ENCODE data around the gene SMIM7.

SMIM7 gene

DNA sequence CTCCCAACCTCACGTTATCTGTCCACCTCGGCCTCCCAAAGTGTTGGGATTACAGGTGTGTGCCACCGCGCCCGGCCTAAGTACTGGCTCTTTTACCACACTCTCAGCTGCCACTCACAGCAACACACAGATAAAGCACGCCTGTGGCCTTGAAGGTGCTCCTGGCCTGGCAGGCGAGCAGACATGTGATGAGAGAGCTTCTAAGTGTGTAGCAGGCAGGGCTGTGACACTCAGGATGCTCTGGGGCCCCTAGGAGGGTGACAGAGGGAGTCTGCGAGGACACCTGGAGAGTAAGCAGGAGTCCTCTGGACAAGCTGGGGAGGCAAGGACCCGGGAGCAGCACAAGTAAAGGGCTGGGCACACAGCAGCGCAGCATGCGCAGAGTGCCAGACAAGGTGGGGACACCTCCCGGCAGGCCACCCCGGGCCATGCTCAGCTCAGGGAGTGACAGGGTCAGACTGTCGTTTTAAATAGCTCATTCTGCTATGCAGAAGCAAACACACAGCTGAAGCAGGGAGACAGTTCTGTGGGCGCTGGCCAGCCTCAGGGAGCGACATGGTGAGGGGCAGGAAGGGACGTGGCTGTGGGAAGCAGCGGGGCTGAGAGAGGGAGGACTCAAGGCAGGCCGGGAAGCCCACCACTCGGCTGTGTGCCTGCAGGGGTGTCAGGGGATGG lies 58.4 kb downstream of the SMIM7 start:
- Histone ChIP-seq H2BK120ac (ENCODE audit: insufficient read depth, low read length, poor library complexity) (no peak overlapping the region), H3K27ac (ENCODE audit: low read depth, low read length) (no peak overlapping the region), H3K79me2 (ENCODE audit: control insufficient read depth, insufficient read depth, low read length, poor library complexity) (peaks cover 9% of the 10 kb centered on the region), H4K12ac (ENCODE audit: low read depth, low read length) (no peak overlapping the region), H3K14ac (ENCODE audit: low read length) (no peak overlapping the region), H3K36me3 (ENCODE audit: control insufficient read depth in 1 of 2, insufficient read depth in 2 of 2, low read length in 2 of 2) (peaks cover 0 to 2% of the 10 kb centered on the region in 2 experiments), H3K9me3 (ENCODE audit: insufficient read depth, low read depth, low read length) (no peaks in the 10 kb centered on the region), H2AK5ac (ENCODE audit: low read length) (no peak overlapping the region), H2BK12ac (ENCODE audit: low read length) (no peak overlapping the region), H2AFZ (ENCODE audit: insufficient read depth, low read length, poor library complexity) (no peak overlapping the region), H3K23ac (ENCODE audit: low read length) (no peak overlapping the region), H3K4me3 (ENCODE audit: low read depth, low read length) (no peak overlapping the region), H3K4ac (ENCODE audit: low read depth, low read length) (peak overlapping the region; percentile 51), H3K4me2 (ENCODE audit: low read length) (no peak overlapping the region), H4K91ac (ENCODE audit: low read depth, low read length) (no peak overlapping the region), H2BK5ac (ENCODE audit: low read depth, low read length, poor library complexity) (no peak overlapping the region), H3K9ac (ENCODE audit: low read length) (no peak overlapping the region), H3K79me1 (ENCODE audit: low read length) (no peaks in the 10 kb centered on the region), H3K4me1 (ENCODE audit: control insufficient read depth in 1 of 2, insufficient read depth in 2 of 2, low read length in 2 of 2) (no peaks in the 10 kb centered on the region), H3K27me3 (ENCODE audit: insufficient read depth, low read length) (no peaks in the 10 kb centered on the region), H3K18ac (ENCODE audit: low read length) (peak overlapping the region; percentile 37), H4K8ac (ENCODE audit: low read depth, low read length) (no peak overlapping the region)
- DNase-seq: no peak
- no CpG with 5 or more reads among the region's 20 CpGs for WGBS (ENCODE audit: extremely low coverage, insufficient coverage, insufficient read length)

DNA sequence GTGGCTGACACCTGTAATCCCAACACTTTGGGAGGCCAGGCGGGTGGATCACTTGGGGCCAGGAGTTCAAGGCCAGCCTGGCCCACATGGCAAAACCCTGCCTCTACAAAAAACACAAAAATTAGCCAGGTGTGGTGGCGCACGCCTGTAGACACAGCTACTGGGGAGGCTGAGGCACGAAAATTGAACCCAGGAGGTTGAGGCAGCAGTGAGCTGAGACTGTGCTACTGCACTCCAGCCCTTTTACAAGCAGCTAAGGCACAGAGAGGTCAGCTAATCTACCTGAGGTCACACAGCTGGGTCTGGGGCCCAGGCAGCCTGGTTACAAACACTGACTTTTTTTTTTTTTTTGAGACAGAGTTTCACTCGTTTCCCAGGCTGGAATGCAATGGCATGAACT lies 59.1 kb downstream of the SMIM7 start:
- Histone ChIP-seq H3K27me3 (ENCODE audit: insufficient read depth, low read length) (no peaks in the 10 kb centered on the region), H3K9me3 (ENCODE audit: insufficient read depth, low read depth, low read length) (no peaks in the 10 kb centered on the region), H3K36me3 (ENCODE audit: control insufficient read depth in 1 of 2, insufficient read depth in 2 of 2, low read length in 2 of 2) (peaks cover 0 to 2% of the 10 kb centered on the region in 2 experiments), H4K8ac (ENCODE audit: low read depth, low read length) (no peak overlapping the region), H3K4me3 (ENCODE audit: low read depth, low read length) (no peak overlapping the region), H3K9ac (ENCODE audit: low read length) (no peak overlapping the region), H3K23ac (ENCODE audit: low read length) (no peak overlapping the region), H2BK120ac (ENCODE audit: insufficient read depth, low read length, poor library complexity) (no peak overlapping the region), H3K14ac (ENCODE audit: low read length) (no peak overlapping the region), H2AFZ (ENCODE audit: insufficient read depth, low read length, poor library complexity) (no peak overlapping the region), H3K18ac (ENCODE audit: low read length) (no peak overlapping the region), H4K12ac (ENCODE audit: low read depth, low read length) (no peak overlapping the region), H3K79me1 (ENCODE audit: low read length) (no peaks in the 10 kb centered on the region), H3K27ac (ENCODE audit: low read depth, low read length) (no peak overlapping the region), H3K4me1 (ENCODE audit: control insufficient read depth in 1 of 2, insufficient read depth in 2 of 2, low read length in 2 of 2) (no peaks in the 10 kb centered on the region), H3K4ac (ENCODE audit: low read depth, low read length) (no peak overlapping the region), H2BK12ac (ENCODE audit: low read length) (no peak overlapping the region), H3K79me2 (ENCODE audit: control insufficient read depth, insufficient read depth, low read length, poor library complexity) (peaks cover 9% of the 10 kb centered on the region), H2BK5ac (ENCODE audit: low read depth, low read length, poor library complexity) (no peak overlapping the region), H3K4me2 (ENCODE audit: low read length) (no peak overlapping the region), H2AK5ac (ENCODE audit: low read length) (no peak overlapping the region), H4K91ac (ENCODE audit: low read depth, low read length) (no peak overlapping the region)
- no CpG with 5 or more reads among the region's 5 CpGs for WGBS (ENCODE audit: extremely low coverage, insufficient coverage, insufficient read length)
- DNase-seq: no peak

DNA sequence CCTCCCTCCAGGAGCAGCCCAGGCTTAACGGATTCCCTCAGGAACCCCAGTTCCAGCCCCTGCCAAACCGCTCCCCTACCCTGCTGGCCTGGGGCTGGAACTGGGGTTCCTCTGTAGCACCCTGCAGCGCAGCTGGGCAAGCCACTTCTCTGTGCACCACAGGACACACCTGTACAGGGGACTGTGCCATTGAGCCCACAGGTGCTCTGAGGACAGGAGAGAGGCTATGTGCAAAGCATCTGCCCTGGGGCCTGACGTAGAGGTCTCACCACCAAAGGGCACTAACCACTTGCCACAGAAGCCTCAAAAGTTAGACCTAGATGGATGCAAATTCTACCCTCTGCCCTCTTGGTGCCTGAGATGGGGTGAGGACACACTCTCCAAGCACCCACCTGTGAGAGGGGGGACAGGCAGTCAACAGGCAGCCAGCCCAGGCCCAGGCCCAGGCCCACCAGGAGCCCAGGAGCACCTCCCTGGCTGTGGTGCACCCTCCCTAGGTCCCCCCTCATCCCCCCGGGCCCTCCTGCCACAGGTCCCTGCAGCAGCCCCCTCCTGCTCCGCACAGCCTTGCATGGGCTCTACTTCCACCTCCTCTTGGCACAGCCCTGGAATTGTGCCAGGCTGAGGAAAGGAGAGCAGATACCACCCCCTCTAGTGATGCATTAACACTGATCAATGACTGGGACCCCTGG lies 60.1 kb downstream of the SMIM7 start:
- peak overlapping the region; percentile 17 for H3K4ac ChIP-seq (ENCODE audit: low read depth, low read length)
- H2AK5ac ChIP-seq (ENCODE audit: low read length): no peak overlapping the region
- no peak overlapping the region for H2BK12ac ChIP-seq (ENCODE audit: low read length)
- H3K27ac ChIP-seq (ENCODE audit: low read depth, low read length): no peak overlapping the region
- no peak overlapping the region for H3K4me3 ChIP-seq (ENCODE audit: low read depth, low read length)
- H4K12ac ChIP-seq (ENCODE audit: low read depth, low read length): no peak overlapping the region
- H3K9ac ChIP-seq (ENCODE audit: low read length): no peak overlapping the region
- peaks cover 10% of the 10 kb centered on the region for H3K79me2 ChIP-seq (ENCODE audit: control insufficient read depth, insufficient read depth, low read length, poor library complexity)
- peaks cover 0 to 4% of the 10 kb centered on the region in 2 experiments for H3K36me3 ChIP-seq (ENCODE audit: control insufficient read depth in 1 of 2, insufficient read depth in 2 of 2, low read length in 2 of 2)
- no peak overlapping the region for H4K8ac ChIP-seq (ENCODE audit: low read depth, low read length)
- no peak overlapping the region for H3K4me2 ChIP-seq (ENCODE audit: low read length)
- no peaks in the 10 kb centered on the region for H3K27me3 ChIP-seq (ENCODE audit: insufficient read depth, low read length)
- no peaks in the 10 kb centered on the region for H3K9me3 ChIP-seq (ENCODE audit: insufficient read depth, low read depth, low read length)
- no peak overlapping the region for H3K18ac ChIP-seq (ENCODE audit: low read length)
- no CpG with 5 or more reads among the region's 6 CpGs for WGBS (ENCODE audit: extremely low coverage, insufficient coverage, insufficient read length)
- no peak overlapping the region for H2BK5ac ChIP-seq (ENCODE audit: low read depth, low read length, poor library complexity)
- no peak for DNase-seq
- H2AFZ ChIP-seq (ENCODE audit: insufficient read depth, low read length, poor library complexity): no peak overlapping the region
- no peak overlapping the region for H3K23ac ChIP-seq (ENCODE audit: low read length)
- H3K4me1 ChIP-seq (ENCODE audit: control insufficient read depth in 1 of 2, insufficient read depth in 2 of 2, low read length in 2 of 2): no peaks in the 10 kb centered on the region
- no peak overlapping the region for H2BK120ac ChIP-seq (ENCODE audit: insufficient read depth, low read length, poor library complexity)
- H4K91ac ChIP-seq (ENCODE audit: low read depth, low read length): no peak overlapping the region
- no peak overlapping the region for H3K14ac ChIP-seq (ENCODE audit: low read length)
- H3K79me1 ChIP-seq (ENCODE audit: low read length): no peaks in the 10 kb centered on the region

DNA sequence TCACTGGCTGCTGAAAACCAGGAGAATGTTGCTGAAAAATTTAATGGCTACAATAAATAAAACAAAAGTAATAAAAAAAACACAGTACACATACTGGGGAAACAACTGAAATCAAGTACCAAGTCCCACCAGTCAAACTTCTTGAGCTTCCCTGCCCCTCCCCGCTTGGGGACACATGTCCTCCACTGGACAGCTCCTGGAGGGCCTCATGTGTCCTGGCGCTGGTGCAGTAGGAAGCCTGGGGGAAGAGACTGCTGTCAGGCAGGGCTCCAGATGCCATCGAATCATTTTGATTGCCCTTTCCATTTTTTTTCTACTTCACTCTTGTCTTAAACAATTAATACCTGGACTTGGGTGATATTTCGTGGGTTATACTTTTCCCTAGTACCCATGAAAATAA lies 61.1 kb downstream of the SMIM7 start:
- Histone ChIP-seq H3K4me1 (ENCODE audit: control insufficient read depth in 1 of 2, insufficient read depth in 2 of 2, low read length in 2 of 2) (no peaks in the 10 kb centered on the region), H3K4me2 (ENCODE audit: low read length) (no peak overlapping the region), H4K8ac (ENCODE audit: low read depth, low read length) (no peak overlapping the region), H2BK120ac (ENCODE audit: insufficient read depth, low read length, poor library complexity) (no peak overlapping the region), H4K12ac (ENCODE audit: low read depth, low read length) (no peak overlapping the region), H3K79me1 (ENCODE audit: low read length) (no peaks in the 10 kb centered on the region), H3K4ac (ENCODE audit: low read depth, low read length) (no peak overlapping the region), H3K27ac (ENCODE audit: low read depth, low read length) (no peak overlapping the region), H2AFZ (ENCODE audit: insufficient read depth, low read length, poor library complexity) (no peak overlapping the region), H3K14ac (ENCODE audit: low read length) (no peak overlapping the region), H3K36me3 (ENCODE audit: control insufficient read depth in 1 of 2, insufficient read depth in 2 of 2, low read length in 2 of 2) (peaks cover 0 to 3% of the 10 kb centered on the region in 2 experiments), H2BK5ac (ENCODE audit: low read depth, low read length, poor library complexity) (no peak overlapping the region), H3K27me3 (ENCODE audit: insufficient read depth, low read length) (no peaks in the 10 kb centered on the region), H3K18ac (ENCODE audit: low read length) (no peak overlapping the region), H2AK5ac (ENCODE audit: low read length) (no peak overlapping the region), H3K9ac (ENCODE audit: low read length) (no peak overlapping the region), H4K91ac (ENCODE audit: low read depth, low read length) (no peak overlapping the region), H2BK12ac (ENCODE audit: low read length) (no peak overlapping the region), H3K23ac (ENCODE audit: low read length) (no peak overlapping the region), H3K9me3 (ENCODE audit: insufficient read depth, low read depth, low read length) (no peaks in the 10 kb centered on the region), H3K4me3 (ENCODE audit: low read depth, low read length) (no peak overlapping the region), H3K79me2 (ENCODE audit: control insufficient read depth, insufficient read depth, low read length, poor library complexity) (peaks cover 11% of the 10 kb centered on the region)
- no peak for DNase-seq
- WGBS (ENCODE audit: extremely low coverage, insufficient coverage, insufficient read length): no CpG with 5 or more reads among the region's 4 CpGs

All from trophoblast cell (in vitro differentiated cells and primary cell).